Activated naive CD8-positive, alpha-beta T cell treated with anti-CD3 and anti-CD28 coated beads, Interleukin-2, amount 10 ng/mL, durations not matched to agents 7 days and 5 days (primary cell): ENCODE measurements around the gene RDM1. TPM values are rescaled to one million over a fixed set of nuclear protein-coding genes. Genes with fewer than 3 reads are reported as not detected.
"Not testable (repeated sequence)": the region's sequence is repeated elsewhere in the genome, so short reads cannot be mapped to it uniquely, and the experiment has no call there.

ENCODE experiments used
- ATAC-seq: fragments of 150-1000 bp; cut with Tn5 transposase; one replicate; pipeline ENCODE4 v1.10.0; 2021; ENCODE audit warnings: low read depth, moderate library complexity
- POLR2A ChIA-PET: fragments of 350-600 bp; sonication (Branson Sonifier 250); formaldehyde crosslinking; loops from one replicate; lab custom pipeline; 2021; ENCODE audit warnings: antibody characterized with exemption; lab: Charles Lee
- DNase-seq: peaks from one replicate; pipeline ENCODE4 v3.0.0; 2021
- H3K27ac Mint-ChIP-seq: one replicate; pipeline ENCODE4 v1.8.0; 2022; ENCODE audit warnings: mild to moderate bottlenecking, mixed read lengths
- H3K27me3 Mint-ChIP-seq: one replicate; pipeline ENCODE4 v1.8.0; 2022; ENCODE audit warnings: mild to moderate bottlenecking, moderate library complexity, mixed read lengths
- H3K36me3 Mint-ChIP-seq: one replicate; pipeline ENCODE4 v1.8.0; 2021; ENCODE audit warnings: mild to moderate bottlenecking, mixed read lengths
- H3K4me1 Mint-ChIP-seq: one replicate; pipeline ENCODE4 v1.8.0; 2021; ENCODE audit warnings: mixed read lengths
- H3K4me3 Mint-ChIP-seq: one replicate; pipeline ENCODE4 v1.8.0; 2022; ENCODE audit warnings: mild to moderate bottlenecking, moderate library complexity, mixed read lengths
- H3K9me3 Mint-ChIP-seq: one replicate; pipeline ENCODE4 v1.8.0; 2021; ENCODE audit warnings: mixed read lengths
- total RNA-seq, 2 experiments: library from RNA; stranded (reverse); gene quantifications; one replicate each; pipeline ENCODE4 v1.2.3, GENCODE V29; 2021

The RDM1 gene
- total RNA-seq, 2 experiments from 2014 or later, result 17.3 to 25.0 TPM

- Mint-ChIP-seq H3K4me1 (peaks cover 3% of the 10 kb centered on the region), H3K27ac (no peak overlapping the region), H3K9me3 (no peaks in the 10 kb centered on the region), H3K4me3 (no peak overlapping the region), H3K36me3 (peaks cover 1% of the 10 kb centered on the region), H3K27me3 (peaks cover 18% of the 10 kb centered on the region)
- POLR2A ChIA-PET, result interaction anchor here (0.7 kb wide), 2 partner anchors 30 to 85 kb away, joined by 3 read pairs; no protein-coding TSS in a partner anchor
- ATAC-seq, result no peak
- no peak for DNase-seq
Observed at GRCh38 chr17:35949401-35949800, 18.8 kb upstream of the RDM1 start.

- DNase-seq, result no peak
- H3K9me3 Mint-ChIP-seq, result no peaks in the 10 kb centered on the region
Observed at GRCh38 chr17:35948092-35948491, 17.5 kb upstream of the RDM1 start.

GRCh38 chr17:35947156-35947585 is 16.6 kb upstream of the RDM1 start:
- Mint-ChIP-seq H3K4me1 (peaks cover 10% of the 10 kb centered on the region), H3K27ac (no peak overlapping the region), H3K4me3 (peak overlapping the region; percentile 16), H3K36me3 (no peaks in the 10 kb centered on the region), H3K27me3 (peaks cover 9% of the 10 kb centered on the region), H3K9me3 (no peaks in the 10 kb centered on the region)
- ATAC-seq, result peak; percentile 78
- POLR2A ChIA-PET, result no interaction called here
- peak; percentile 51 for DNase-seq

More at GRCh38 chr17:35948092-35948491, 17.5 kb upstream of the RDM1 start:
- Mint-ChIP-seq H3K27me3 (peaks cover 11% of the 10 kb centered on the region), H3K27ac (no peak overlapping the region), H3K4me3 (no peak overlapping the region), H3K36me3 (peaks cover 1% of the 10 kb centered on the region), H3K4me1 (peaks cover 5% of the 10 kb centered on the region)
- POLR2A ChIA-PET, result no interaction called here
- no peak for ATAC-seq

- Mint-ChIP-seq H3K9me3 (no peaks in the 10 kb centered on the region), H3K27ac (no peak overlapping the region), H3K27me3 (peaks cover 5% of the 10 kb centered on the region), H3K4me3 (no peak overlapping the region), H3K36me3 (no peaks in the 10 kb centered on the region), H3K4me1 (peaks cover 10% of the 10 kb centered on the region)
- DNase-seq, result no peak
- ATAC-seq, result no peak
- POLR2A ChIA-PET, result no interaction called here
Observed at GRCh38 chr17:35944151-35944550, 13.6 kb upstream of the RDM1 start.

DNA sequence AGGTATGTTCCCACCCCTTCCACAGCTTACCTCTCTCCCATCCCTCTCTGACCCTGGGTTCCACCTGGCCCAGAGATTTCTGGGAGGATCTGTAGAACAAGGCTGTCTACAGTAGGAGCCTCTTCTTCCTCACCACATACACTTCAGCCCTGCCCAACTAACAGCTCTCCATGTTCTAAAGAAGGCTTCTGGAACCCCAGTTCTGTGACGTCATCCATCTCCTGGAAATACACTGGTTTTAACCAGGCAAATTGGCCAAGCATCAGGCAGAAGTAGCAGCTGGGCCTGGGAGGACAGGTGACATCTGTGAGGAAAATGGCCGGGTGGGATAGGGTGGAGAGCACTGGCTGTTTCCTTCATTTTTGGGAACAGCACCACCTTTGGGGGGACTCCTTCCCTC is 13.0 kb upstream of the RDM1 start, which contains the start of gene LYZL6:
Gene LYZL6, minus strand, starts transcription at position 177 of the 400 bp plus-strand sequence. CDS start 4,357 bp downstream, outside the sequence.
- POLR2A ChIA-PET, result no interaction called here
- peaks cover 5% of the 10 kb centered on the region for H3K27me3 Mint-ChIP-seq
- no peak within 1 kb of the TSS for H3K4me3 Mint-ChIP-seq
- peaks cover 4% of the 10 kb centered on the region for H3K36me3 Mint-ChIP-seq
- H3K27ac Mint-ChIP-seq, result peak within 1 kb of the TSS; percentile 38
- DNase-seq, result no peak
- H3K9me3 Mint-ChIP-seq, result peaks cover 3% of the 10 kb centered on the region
- peaks cover 11% of the 10 kb centered on the region for H3K4me1 Mint-ChIP-seq
- no peak for ATAC-seq

DNA sequence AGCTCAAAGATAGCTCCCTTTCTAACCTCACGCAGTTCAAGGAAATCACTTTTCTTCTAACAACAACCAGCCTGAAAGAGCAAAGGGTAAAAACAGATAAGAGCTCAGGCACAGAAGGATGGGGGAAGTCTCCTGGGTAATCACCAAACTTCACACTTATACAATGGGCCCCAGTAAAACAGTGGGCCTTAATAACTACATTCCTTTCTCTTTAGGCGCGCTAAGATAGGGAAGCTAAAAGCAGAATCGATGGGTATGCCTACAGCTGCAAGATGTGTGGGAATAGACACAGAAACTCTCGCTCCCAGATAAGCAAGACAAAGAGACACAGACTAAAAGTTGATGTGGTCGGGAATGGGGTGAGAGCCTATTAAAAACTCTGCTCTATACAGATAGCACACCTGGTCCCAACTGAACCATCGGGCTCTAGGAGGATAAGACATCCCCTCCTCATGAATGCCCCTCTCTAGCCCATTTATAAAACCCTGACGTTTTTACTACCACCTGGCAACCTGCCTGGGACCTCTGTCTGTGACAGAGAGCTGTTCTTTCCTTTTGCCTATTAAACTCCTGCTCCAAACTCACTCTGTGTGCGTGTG is 12.1 kb upstream of the RDM1 start:
- H3K36me3 Mint-ChIP-seq, result peaks cover 4% of the 10 kb centered on the region
- H3K27me3 Mint-ChIP-seq, result peaks cover 5% of the 10 kb centered on the region
- POLR2A ChIA-PET, result no interaction called here
- H3K27ac Mint-ChIP-seq, result peak overlapping the region; percentile 38
- DNase-seq, result no peak
- no peak overlapping the region for H3K4me3 Mint-ChIP-seq
- peaks cover 11% of the 10 kb centered on the region for H3K4me1 Mint-ChIP-seq
- ATAC-seq, result no peak
- H3K9me3 Mint-ChIP-seq, result peaks cover 3% of the 10 kb centered on the region

- ATAC-seq, H3K36me3 Mint-ChIP-seq, H3K27ac Mint-ChIP-seq, H3K27me3 Mint-ChIP-seq, H3K9me3 Mint-ChIP-seq, DNase-seq, H3K4me3 Mint-ChIP-seq, H3K4me1 Mint-ChIP-seq: not testable (repeated sequence)
- POLR2A ChIA-PET, result interaction anchor here (0.7 kb wide), 2 partner anchors 106 to 115 kb away, joined by 4 read pairs; no protein-coding TSS in a partner anchor
Observed at GRCh38 chr17:35938492-35938891, 7.9 kb upstream of the RDM1 start.

DNA sequence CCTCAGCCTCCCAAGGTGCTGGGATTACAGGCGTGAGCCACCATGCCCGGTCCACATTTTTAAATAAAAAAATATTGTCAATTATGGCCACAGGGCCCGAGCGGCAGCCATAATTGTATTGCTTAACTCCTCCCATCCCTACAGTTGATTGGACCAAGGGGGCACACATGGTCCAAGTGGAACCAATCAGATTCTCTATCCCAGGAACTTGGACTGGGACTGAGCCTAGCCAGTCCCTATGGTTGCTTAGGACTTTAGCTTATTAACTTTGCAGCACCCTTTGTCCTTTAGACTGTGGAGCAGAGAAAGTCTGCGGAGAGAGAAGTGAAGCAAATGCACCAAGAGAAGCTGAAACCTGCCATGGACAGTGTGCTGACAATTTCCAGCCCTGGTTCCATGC is 5.5 kb upstream of the RDM1 start:
- Mint-ChIP-seq H3K4me1 (peaks cover 6% of the 10 kb centered on the region), H3K4me3 (no peak overlapping the region), H3K27me3 (peaks cover 2% of the 10 kb centered on the region), H3K9me3 (peaks cover 3% of the 10 kb centered on the region), H3K27ac (no peak overlapping the region), H3K36me3 (peaks cover 4% of the 10 kb centered on the region)
- DNase-seq (no peak), ATAC-seq (no peak)
- POLR2A ChIA-PET, result no interaction called here

GRCh38 chr17:35934760-35935159 is 4.2 kb upstream of the RDM1 start:
- Mint-ChIP-seq H3K4me1 (peaks cover 14% of the 10 kb centered on the region), H3K27me3 (peaks cover 2% of the 10 kb centered on the region), H3K9me3 (peaks cover 3% of the 10 kb centered on the region), H3K36me3 (peaks cover 5% of the 10 kb centered on the region), H3K4me3 (no peak overlapping the region), H3K27ac (no peak overlapping the region)
- DNase-seq (no peak), ATAC-seq (no peak)
- POLR2A ChIA-PET, result no interaction called here

GRCh38 chr17:35932586-35932985 is 2.0 kb upstream of the RDM1 start:
- Mint-ChIP-seq H3K27ac (no peak overlapping the region), H3K36me3 (peaks cover 8% of the 10 kb centered on the region), H3K4me1 (peaks cover 24% of the 10 kb centered on the region), H3K4me3 (no peak overlapping the region), H3K9me3 (no peaks in the 10 kb centered on the region), H3K27me3 (peaks cover 2% of the 10 kb centered on the region)
- no peak for DNase-seq
- no peak for ATAC-seq
- POLR2A ChIA-PET, result no interaction called here

- Mint-ChIP-seq H3K9me3 (no peaks in the 10 kb centered on the region), H3K27ac (no peak overlapping the region), H3K27me3 (peaks cover 2% of the 10 kb centered on the region), H3K4me1 (peaks cover 25% of the 10 kb centered on the region), H3K4me3 (no peak overlapping the region), H3K36me3 (peaks cover 9% of the 10 kb centered on the region)
- DNase-seq (no peak), ATAC-seq (no peak)
- POLR2A ChIA-PET, result interaction anchor here (1.5 to 3.8 kb wide), 7 partner anchors 13 to 123 kb away, joined by 5 to 29 read pairs (median 10); partner anchors contain the start of genes CCL5 and TAF15
Observed at GRCh38 chr17:35931794-35932425, 1.3 kb upstream of the RDM1 start.

- H3K27me3 Mint-ChIP-seq, result peaks cover 2% of the 10 kb centered on the region
- POLR2A ChIA-PET, result no interaction called here
- DNase-seq, result no peak
Observed at GRCh38 chr17:35927714-35928113, 2.9 kb downstream of the RDM1 start.

GRCh38 chr17:35923609-35924114 is 6.9 kb downstream of the RDM1 start:
- Mint-ChIP-seq H3K4me3 (no peak overlapping the region), H3K27ac (peak overlapping the region; percentile 6), H3K27me3 (no peaks in the 10 kb centered on the region), H3K4me1 (peaks cover 37% of the 10 kb centered on the region), H3K9me3 (no peaks in the 10 kb centered on the region), H3K36me3 (peaks cover 57% of the 10 kb centered on the region)
- POLR2A ChIA-PET, result interaction anchor here (0.9 to 1.4 kb wide), 5 partner anchors 14 to 53 kb away, joined by 3 to 4 read pairs (median 3); no protein-coding TSS in a partner anchor
- DNase-seq, result no peak
- no peak for ATAC-seq

More at GRCh38 chr17:35927714-35928113, 2.9 kb downstream of the RDM1 start:
- Mint-ChIP-seq H3K36me3 (peaks cover 34% of the 10 kb centered on the region), H3K4me3 (peak overlapping the region; percentile 7), H3K4me1 (peaks cover 34% of the 10 kb centered on the region), H3K9me3 (no peaks in the 10 kb centered on the region), H3K27ac (peak overlapping the region; percentile 27)
- ATAC-seq, result no peak
